GM19468 (cell line): Measurements from ENCODE around the gene HERC4.
"Not testable (repeated sequence)": the region's sequence is repeated elsewhere in the genome, so short reads cannot be mapped to it uniquely, and the experiment has no call there.

Experiments used
- ATAC-seq: cut with Tn5 transposase; IDR thresholded peaks from one replicate; pipeline ENCODE4 v1.9.1; 2021; ENCODE audit warnings: mild to moderate bottlenecking, moderate library complexity, moderate number of reproducible peaks; ENCODE audit not compliant: unreplicated experiment; ENCODE audit errors: extremely low read depth

The HERC4 gene

GRCh38 chr10:67893637-67894036 is 181.4 kb downstream of the HERC4 start:
- no peak for ATAC-seq

- ATAC-seq = peak; percentile 31
These were observed 190.0 kb downstream of the HERC4 start for GRCh38 chr10:67884842-67885670.

GRCh38 chr10:67884313-67884841 is 190.7 kb downstream of the HERC4 start, which contains the start of gene SIRT1:
Gene SIRT1, plus strand, starts transcription at chr10:67884656. Its CDS starts 66 bp downstream, at chr10:67884722.
- peak; percentile 87 for ATAC-seq

GRCh38 chr10:67883710-67884312 is 191.3 kb downstream of the HERC4 start:
- ATAC-seq = no peak

GRCh38 chr10:67878133-67878532 is 196.9 kb downstream of the HERC4 start:
- no peak for ATAC-seq

GRCh38 chr10:67877421-67877820 is 197.7 kb downstream of the HERC4 start:
- ATAC-seq = not testable (repeated sequence)

- no peak for ATAC-seq
These were observed 199.5 kb downstream of the HERC4 start for GRCh38 chr10:67875340-67876238.
